WTC11 (cell line): Measurements from ENCODE around the gene CD93. TPM values are rescaled to one million over a fixed set of nuclear protein-coding genes. Genes with fewer than 3 reads are reported as not detected.
A peak's percentile ranks its signal among the peaks of the same experiment; 100 is the strongest.

Experiments used
- ATAC-seq: fragments of 200-7000 bp; cut with Tn5 transposase; 2 replicates; pipeline ENCODE4 v1.10.0; 2021; ENCODE audit warnings: mild to moderate bottlenecking, moderate library complexity
- CTCF ChIA-PET: fragments of 300-600 bp; sonication (Branson Sonifier 250); formaldehyde crosslinking; loops from one replicate; lab custom pipeline; 2021; ENCODE audit warnings: antibody characterized with exemption; lab: Charles Lee
- POLR2A ChIA-PET: fragments of 350-600 bp; sonication (Branson Sonifier 250); formaldehyde crosslinking; loops from one replicate; lab custom pipeline; 2021; ENCODE audit warnings: antibody characterized with exemption; lab: Charles Lee
- DNase-seq: peaks from one replicate; pipeline ENCODE4 v3.0.0; 2021; ENCODE audit warnings: low spot score
- H3K27ac Mint-ChIP-seq: 2 replicates; pipeline ENCODE4 v1.8.0; 2021; ENCODE audit warnings: mixed read lengths
- H3K27me3 Mint-ChIP-seq: 2 replicates; pipeline ENCODE4 v1.8.0; 2021; ENCODE audit warnings: low read depth, mild to moderate bottlenecking, moderate library complexity, mixed read lengths
- H3K36me3 Mint-ChIP-seq: 2 replicates; pipeline ENCODE4 v1.8.0; 2021; ENCODE audit warnings: mixed read lengths
- H3K4me1 Mint-ChIP-seq: 2 replicates; pipeline ENCODE4 v1.8.0; 2022; ENCODE audit warnings: mixed read lengths
- H3K4me3 Mint-ChIP-seq: 2 replicates; pipeline ENCODE4 v1.8.0; 2021; ENCODE audit warnings: mild to moderate bottlenecking, moderate library complexity, mixed read lengths
- H3K9me3 Mint-ChIP-seq: 2 replicates; pipeline ENCODE4 v1.8.0; 2021; ENCODE audit warnings: mixed read lengths
- ATF6 ChIP-seq: sonication (generic); formaldehyde crosslinking; IDR thresholded peaks from 2 replicates; pipeline ENCODE4 v1.8.1; 2023; ENCODE audit warnings: mild to moderate bottlenecking, missing genetic modification reagents
- CTCF ChIP-seq: fragments of 200-600 bp; IDR thresholded peaks from 2 replicates; pipeline ENCODE4 v1.8.0; 2022; ENCODE audit warnings: antibody characterized with exemption
- ERG ChIP-seq: fragments of 250-450 bp; sonication (Bioruptor Pico); IDR thresholded peaks from 2 replicates; pipeline ENCODE4 v1.8.0; 2021; ENCODE audit warnings: mild to moderate bottlenecking
- ESRRA ChIP-seq: sonication (generic); formaldehyde crosslinking; IDR thresholded peaks from 2 replicates; pipeline ENCODE4 v1.8.1; 2022; ENCODE audit warnings: mild to moderate bottlenecking, missing genetic modification reagents, borderline replicate concordance
- FOXJ3 ChIP-seq: sonication (generic); formaldehyde crosslinking; IDR thresholded peaks from 2 replicates; pipeline ENCODE4 v1.9.0; 2021; ENCODE audit warnings: missing genetic modification reagents, mild to moderate bottlenecking, borderline replicate concordance
- FOXP4 ChIP-seq: sonication (generic); formaldehyde crosslinking; IDR thresholded peaks from 2 replicates; pipeline ENCODE4 v1.8.0; 2022; ENCODE audit warnings: mild to moderate bottlenecking, missing genetic modification reagents
- GABPB1 ChIP-seq: sonication (generic); formaldehyde crosslinking; IDR thresholded peaks from 2 replicates; pipeline ENCODE4 v1.8.1; 2023; ENCODE audit warnings: mild to moderate bottlenecking, missing genetic modification reagents
- HMGA2 ChIP-seq: fragments of 250-450 bp; sonication (Bioruptor Pico); IDR thresholded peaks from 2 replicates; pipeline ENCODE4 v1.4.0; 2021; ENCODE audit warnings: mild to moderate bottlenecking, moderate library complexity
- HMGXB4 ChIP-seq: sonication (generic); formaldehyde crosslinking; IDR thresholded peaks from 2 replicates; pipeline ENCODE4 v1.8.1; 2023; ENCODE audit warnings: mild to moderate bottlenecking, moderate library complexity, missing genetic modification reagents
- IRF2 ChIP-seq: sonication (generic); formaldehyde crosslinking; IDR thresholded peaks from 2 replicates; pipeline ENCODE4 v1.8.0; 2022; ENCODE audit warnings: low read depth, missing genetic modification reagents, borderline replicate concordance
- MAX ChIP-seq: sonication (generic); formaldehyde crosslinking; IDR thresholded peaks from 2 replicates; pipeline ENCODE4 v1.8.0; 2022; ENCODE audit warnings: mild to moderate bottlenecking, missing genetic modification reagents
- NFE2L1 ChIP-seq: sonication (generic); formaldehyde crosslinking; IDR thresholded peaks from 2 replicates; pipeline ENCODE4 v1.8.1; 2023; ENCODE audit warnings: missing genetic modification reagents
- NFYB ChIP-seq: sonication (generic); formaldehyde crosslinking; conservative IDR thresholded peaks from 2 replicates; pipeline ENCODE4 v1.8.0; 2022; ENCODE audit warnings: low read depth, missing genetic modification reagents
- RORB ChIP-seq: fragments of 250-450 bp; sonication (Bioruptor Pico); IDR thresholded peaks from 2 replicates; pipeline ENCODE4 v1.9.0; 2021; ENCODE audit warnings: mild to moderate bottlenecking
- TEAD1 ChIP-seq: sonication (generic); formaldehyde crosslinking; IDR thresholded peaks from 2 replicates; pipeline ENCODE4 v1.8.0; 2022; ENCODE audit warnings: mild to moderate bottlenecking, missing genetic modification reagents
- TP53 ChIP-seq: sonication (generic); formaldehyde crosslinking; IDR thresholded peaks from 2 replicates; pipeline ENCODE4 v1.8.1; 2023; ENCODE audit warnings: mild to moderate bottlenecking, missing genetic modification reagents
- ZNF396 ChIP-seq: fragments of 250-450 bp; sonication (Bioruptor Pico); IDR thresholded peaks from 2 replicates; pipeline ENCODE4 v1.8.0; 2021; ENCODE audit warnings: mild to moderate bottlenecking, moderate library complexity, borderline replicate concordance
- ZSCAN18 ChIP-seq: fragments of 250-450 bp; sonication (Bioruptor Pico); IDR thresholded peaks from 2 replicates; pipeline ENCODE4 v2.1.2; 2022; ENCODE audit warnings: mild to moderate bottlenecking, moderate library complexity
- total RNA-seq: library from RNA; stranded (reverse); gene quantifications from 3 replicates; pipeline ENCODE4 v1.2.3, GENCODE V29; 2021

The CD93 gene
- total RNA-seq, 1 experiment from 2014 or later = 0.09 TPM

GRCh38 chr20:23079016-23079351 lies 7.1 kb downstream of the CD93 start:
- TF ChIP-seq ERG (no peak), IRF2 (CRISPR knock-in tag) (no peak), CTCF (peak; percentile 32; the same call in 1 of the 2 replicates), ESRRA (CRISPR knock-in tag) (no peak)
- Mint-ChIP-seq H3K27me3 (no peaks in the 10 kb centered on the region; the same call in 1 of the 2 replicates), H3K9me3 (no peaks in the 10 kb centered on the region), H3K4me3 (no peak overlapping the region), H3K36me3 (no peaks in the 10 kb centered on the region), H3K4me1 (peaks cover 27% of the 10 kb centered on the region), H3K27ac (no peak overlapping the region)
- ChIA-PET POLR2A (no interaction called here), CTCF (interaction anchor here (0.6 to 1.6 kb wide), 9 partner anchors 10 to 262 kb away, joined by 3 to 12 read pairs (median 5); partner anchors contain the start of gene THBD)
- DNase-seq (peak; percentile 69), ATAC-seq (peak; percentile 76)

GRCh38 chr20:23078351-23079015 lies 7.6 kb downstream of the CD93 start:
- no peaks in the 10 kb centered on the region; the same call in 1 of the 2 replicates for H3K27me3 Mint-ChIP-seq
- POLR2A ChIA-PET = no interaction called here
- CTCF ChIA-PET = interaction anchor here (0.6 to 1.6 kb wide), 6 partner anchors 11 to 262 kb away, joined by 3 to 12 read pairs (median 6); partner anchors contain the start of gene THBD
- ATAC-seq (no peak), DNase-seq (no peak)
- H3K4me3 Mint-ChIP-seq = no peak overlapping the region
- peaks cover 26% of the 10 kb centered on the region for H3K4me1 Mint-ChIP-seq
- TF ChIP-seq ZSCAN18 (CRISPR knock-in tag) = no peak
- TF ChIP-seq NFYB (CRISPR knock-in tag) = no peak
- H3K27ac Mint-ChIP-seq = no peak overlapping the region
- H3K9me3 Mint-ChIP-seq = no peaks in the 10 kb centered on the region
- H3K36me3 Mint-ChIP-seq = no peaks in the 10 kb centered on the region

- ChIA-PET CTCF (no interaction called here), POLR2A (no interaction called here)
- no peak overlapping the region for H3K4me3 Mint-ChIP-seq
- ATAC-seq (no peak), DNase-seq (no peak)
- H3K36me3 Mint-ChIP-seq = no peaks in the 10 kb centered on the region
- H3K27ac Mint-ChIP-seq = no peak overlapping the region
- no peaks in the 10 kb centered on the region for H3K9me3 Mint-ChIP-seq
- H3K27me3 Mint-ChIP-seq = no peaks in the 10 kb centered on the region; the same call in 1 of the 2 replicates
- peaks cover 21% of the 10 kb centered on the region for H3K4me1 Mint-ChIP-seq
- TF ChIP-seq ERG = no peak
- no peak for TF ChIP-seq NFE2L1 (CRISPR knock-in tag)
- TF ChIP-seq FOXP4 = no peak
- TF ChIP-seq TP53 (CRISPR knock-in tag) = no peak
- TF ChIP-seq GABPB1 (CRISPR knock-in tag) = no peak
- no peak for TF ChIP-seq ATF6 (CRISPR knock-in tag)
- TF ChIP-seq FOXJ3 = no peak
- TF ChIP-seq RORB (CRISPR knock-in tag) = no peak
- TF ChIP-seq TEAD1 = no peak
- TF ChIP-seq MAX = no peak
- TF ChIP-seq HMGA2 (CRISPR knock-in tag) = no peak
- no peak for TF ChIP-seq HMGXB4 (CRISPR knock-in tag)
- TF ChIP-seq ZNF396 (CRISPR knock-in tag) = no peak
Measured at GRCh38 chr20:23077277-23077676, 8.8 kb downstream of the CD93 start.
